PC-3 (cell line): ENCODE results near the gene ITM2C. TPM values are rescaled to one million over a fixed set of nuclear protein-coding genes. Genes with fewer than 3 reads are reported as not detected.

Experiments used
- ATAC-seq: fragments of 200-7000 bp; cut with Tn5 transposase; 2 replicates; pipeline ENCODE4 v1.9.1; 2020; ENCODE audit warnings: mild to moderate bottlenecking, moderate library complexity
- BruUV-seq: library from RNA; stranded (reverse); fragments of 400-500 nt; replicated peaks from 2 replicates; lab custom pipeline; 2021; lab: Mats Ljungman, UMichigan
- CTCF ChIA-PET: fragments of 300-600 bp; sonication (Branson Sonifier 250); formaldehyde crosslinking; loops from one replicate; lab custom pipeline; 2022; ENCODE audit warnings: antibody characterized with exemption; lab: Charles Lee
- POLR2A ChIA-PET: fragments of 300-600 bp; sonication (Branson Sonifier 250); formaldehyde crosslinking; loops from one replicate; lab custom pipeline; 2022; ENCODE audit warnings: antibody characterized with exemption; ENCODE audit not compliant: unreplicated experiment; lab: Charles Lee
- DNase-seq: peaks from one replicate; pipeline ENCODE4 v3.0.0-alpha.2; 2015
- H2AFZ ChIP-seq: fragments of 300-600 bp; sonication (generic); 2 replicates; pipeline ENCODE4 v1.6.0; 2016; ENCODE audit warnings: antibody characterized with exemption, low read length
- H3F3A ChIP-seq: fragments of 300-600 bp; sonication (generic); one replicate; pipeline ENCODE4 v1.6.0; 2017; ENCODE audit warnings: antibody characterized with exemption, low read length, control low read depth, mild to moderate bottlenecking; ENCODE audit not compliant: unreplicated experiment
- H3K27ac ChIP-seq: fragments of 300-600 bp; sonication (generic); 2 replicates; pipeline ENCODE4 v1.5.1; 2016; ENCODE audit warnings: mild to moderate bottlenecking, low read length
- H3K27me3 ChIP-seq: fragments of 300-600 bp; sonication (generic); 2 replicates; pipeline ENCODE4 v1.6.1; 2016; ENCODE audit warnings: low read length, mixed read lengths
- H3K36me3 ChIP-seq: fragments of 300-600 bp; sonication (generic); 2 replicates; pipeline ENCODE4 v1.6.1; 2016; ENCODE audit warnings: low read depth, mixed run types, low read length, mixed read lengths
- H3K4me1 ChIP-seq: fragments of 300-600 bp; sonication (generic); 2 replicates; pipeline ENCODE4 v1.5.1; 2016; ENCODE audit warnings: low read length; ENCODE audit not compliant: insufficient read depth
- H3K4me2 ChIP-seq: fragments of 300-600 bp; sonication (generic); 2 replicates; pipeline ENCODE4 v1.6.0; 2016; ENCODE audit warnings: low read length
- H3K4me3 ChIP-seq: fragments of 300-600 bp; sonication (generic); 2 replicates; pipeline ENCODE4 v1.5.1; 2016; ENCODE audit warnings: mild to moderate bottlenecking, low read length, mixed read lengths
- H3K79me2 ChIP-seq: fragments of 300-600 bp; sonication (generic); 2 replicates; pipeline ENCODE4 v1.6.1; 2017; ENCODE audit warnings: low read length, mixed read lengths
- H3K9ac ChIP-seq: fragments of 300-600 bp; sonication (generic); 2 replicates; pipeline ENCODE4 v1.6.0; 2016; ENCODE audit warnings: mild to moderate bottlenecking, low read length
- H3K9me2 ChIP-seq: fragments of 300-600 bp; sonication (generic); replicated peaks from 2 replicates; pipeline ENCODE4 v1.6.1; 2016; ENCODE audit warnings: mixed run types, low read length, mixed read lengths
- H3K9me3 ChIP-seq: fragments of 300-600 bp; sonication (generic); 2 replicates; pipeline ENCODE4 v1.6.1; 2016; ENCODE audit warnings: low read length, mixed read lengths
- H4K20me1 ChIP-seq: fragments of 300-600 bp; sonication (generic); 2 replicates; pipeline ENCODE4 v1.6.1; 2016; ENCODE audit warnings: low read length, mixed read lengths
- EZH2 ChIP-seq: fragments of 300-600 bp; sonication (generic); IDR thresholded peaks from one replicate; pipeline ENCODE4 v1.6.1; 2017; ENCODE audit warnings: antibody characterized with exemption, mild to moderate bottlenecking, low read length; ENCODE audit not compliant: unreplicated experiment
- EZH2phosphoT487 ChIP-seq: fragments of 300-600 bp; sonication (generic); IDR thresholded peaks from 2 replicates; pipeline ENCODE4 v1.6.1; 2018; ENCODE audit warnings: mild to moderate bottlenecking, antibody characterized with exemption, low read length, borderline replicate concordance
- intact Hi-C: fragments of 100-400 bp; cut with micrococcal nuclease; formaldehyde crosslinking; loops from 2 replicates; pipeline ENCODE4 v1.9.0; 2023
- total RNA-seq: library from RNA; depleted of rRNA; stranded (reverse); fragments of >200 nt; gene quantifications from 2 replicates; pipeline ENCODE4 v1.2.3, GENCODE V29; 2014
- TF ChIP-seq, protein P1 (sequence below): fragments of 300-600 bp; sonication (generic); conservative IDR thresholded peaks from 2 replicates; pipeline ENCODE4 v1.5.1; 2017; ENCODE audit warnings: antibody characterized with exemption, low read depth, mild to moderate bottlenecking, low read length

The ITM2C gene
- total RNA-seq, 1 experiment from 2014 or later: 111 TPM

DNA sequence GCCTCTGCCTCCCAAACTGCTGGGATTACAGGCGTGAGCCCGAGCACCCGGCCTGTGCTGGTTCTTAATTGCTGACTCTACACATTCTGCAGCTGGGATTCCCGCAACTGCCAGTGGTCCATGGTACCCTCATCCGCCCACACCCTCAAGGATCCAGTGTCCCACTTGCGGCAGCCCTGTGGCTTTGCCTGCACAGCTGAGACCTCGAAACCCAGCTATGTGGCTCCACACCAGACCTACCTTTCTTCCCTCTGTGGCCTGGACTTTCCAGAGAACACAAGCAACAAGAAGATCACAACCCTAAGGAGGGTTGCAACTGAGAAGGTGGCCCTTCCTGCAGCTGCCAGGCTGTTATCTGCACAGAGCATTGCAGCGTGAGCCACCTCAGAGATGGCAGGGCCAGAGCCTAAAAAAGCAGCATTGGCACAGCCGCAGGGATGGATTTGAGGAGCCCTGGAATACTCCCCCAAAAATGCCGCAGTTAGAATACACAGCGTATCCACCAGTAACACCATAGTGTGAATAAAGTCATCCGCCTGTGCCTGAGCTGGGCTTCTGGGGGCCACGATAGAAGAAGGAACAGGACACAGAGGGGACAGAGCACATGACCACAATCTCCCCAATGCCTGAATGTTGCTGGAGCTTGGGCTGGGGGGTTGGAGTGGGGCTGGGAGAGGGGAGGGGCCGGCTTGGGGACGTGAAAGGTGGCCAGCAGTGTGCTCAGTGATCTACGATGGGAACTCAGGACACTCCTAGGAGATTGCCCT is 58.4 kb downstream of the ITM2C start:
- Histone ChIP-seq H3K9me2 (no peaks in the 10 kb centered on the region), H3K9me3 (no peaks in the 10 kb centered on the region), H3K4me1 (no peaks in the 10 kb centered on the region), H3K27ac (no peak overlapping the region), H2AFZ (no peak overlapping the region), H3K9ac (no peak overlapping the region), H3F3A (no peaks in the 10 kb centered on the region), H3K4me3 (no peak overlapping the region), H3K4me2 (no peak overlapping the region), H3K27me3 (peaks cover 16% of the 10 kb centered on the region), H3K79me2 (no peaks in the 10 kb centered on the region), H3K36me3 (no peaks in the 10 kb centered on the region), H4K20me1 (no peaks in the 10 kb centered on the region)
- POLR2A ChIA-PET: no interaction called here
- no TSS peak for BruUV-seq
- DNase-seq (no peak), ATAC-seq (no peak)
- no peak for TF ChIP-seq EZH2
- TF ChIP-seq EZH2phosphoT487: no peak
- TF ChIP-seq, protein P1, sequence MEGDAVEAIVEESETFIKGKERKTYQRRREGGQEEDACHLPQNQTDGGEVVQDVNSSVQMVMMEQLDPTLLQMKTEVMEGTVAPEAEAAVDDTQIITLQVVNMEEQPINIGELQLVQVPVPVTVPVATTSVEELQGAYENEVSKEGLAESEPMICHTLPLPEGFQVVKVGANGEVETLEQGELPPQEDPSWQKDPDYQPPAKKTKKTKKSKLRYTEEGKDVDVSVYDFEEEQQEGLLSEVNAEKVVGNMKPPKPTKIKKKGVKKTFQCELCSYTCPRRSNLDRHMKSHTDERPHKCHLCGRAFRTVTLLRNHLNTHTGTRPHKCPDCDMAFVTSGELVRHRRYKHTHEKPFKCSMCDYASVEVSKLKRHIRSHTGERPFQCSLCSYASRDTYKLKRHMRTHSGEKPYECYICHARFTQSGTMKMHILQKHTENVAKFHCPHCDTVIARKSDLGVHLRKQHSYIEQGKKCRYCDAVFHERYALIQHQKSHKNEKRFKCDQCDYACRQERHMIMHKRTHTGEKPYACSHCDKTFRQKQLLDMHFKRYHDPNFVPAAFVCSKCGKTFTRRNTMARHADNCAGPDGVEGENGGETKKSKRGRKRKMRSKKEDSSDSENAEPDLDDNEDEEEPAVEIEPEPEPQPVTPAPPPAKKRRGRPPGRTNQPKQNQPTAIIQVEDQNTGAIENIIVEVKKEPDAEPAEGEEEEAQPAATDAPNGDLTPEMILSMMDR: no peak
- CTCF ChIA-PET: no interaction called here
- intact Hi-C loops: no loop called here

DNA sequence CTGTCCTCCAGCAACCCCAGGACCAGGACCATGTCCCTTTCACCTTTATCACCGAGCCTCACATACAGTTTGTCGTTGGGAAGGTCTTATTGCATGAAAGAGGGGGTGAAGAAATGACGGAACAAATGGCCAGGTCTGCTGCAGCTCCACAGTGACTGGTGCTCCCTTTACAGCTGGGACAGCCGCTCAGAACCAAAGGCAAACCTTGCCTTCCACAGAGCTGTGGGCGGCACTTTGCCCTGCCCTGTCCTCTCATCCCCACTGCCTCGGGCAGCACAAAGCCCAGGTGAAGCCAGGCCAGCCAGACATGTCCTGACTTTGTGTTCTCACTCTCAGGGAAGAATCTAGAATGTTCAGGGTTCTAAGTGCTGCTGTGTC is 59.3 kb downstream of the ITM2C start:
- Histone ChIP-seq H3K27me3 (peaks cover 7% of the 10 kb centered on the region; the same call in 1 of the 2 replicates), H3F3A (no peaks in the 10 kb centered on the region), H3K27ac (no peak overlapping the region), H3K9ac (no peak overlapping the region), H3K4me3 (no peak overlapping the region), H3K36me3 (no peaks in the 10 kb centered on the region), H3K9me3 (no peaks in the 10 kb centered on the region), H3K79me2 (no peaks in the 10 kb centered on the region), H3K4me2 (no peak overlapping the region), H3K9me2 (no peaks in the 10 kb centered on the region), H4K20me1 (no peaks in the 10 kb centered on the region), H2AFZ (no peak overlapping the region), H3K4me1 (no peaks in the 10 kb centered on the region)
- DNase-seq (no peak), ATAC-seq (no peak)
- intact Hi-C loops: no loop called here
- no TSS peak for BruUV-seq
- TF ChIP-seq EZH2phosphoT487 (no peak), EZH2 (no peak)
- POLR2A ChIA-PET: no interaction called here
- CTCF ChIA-PET: no interaction called here

DNA sequence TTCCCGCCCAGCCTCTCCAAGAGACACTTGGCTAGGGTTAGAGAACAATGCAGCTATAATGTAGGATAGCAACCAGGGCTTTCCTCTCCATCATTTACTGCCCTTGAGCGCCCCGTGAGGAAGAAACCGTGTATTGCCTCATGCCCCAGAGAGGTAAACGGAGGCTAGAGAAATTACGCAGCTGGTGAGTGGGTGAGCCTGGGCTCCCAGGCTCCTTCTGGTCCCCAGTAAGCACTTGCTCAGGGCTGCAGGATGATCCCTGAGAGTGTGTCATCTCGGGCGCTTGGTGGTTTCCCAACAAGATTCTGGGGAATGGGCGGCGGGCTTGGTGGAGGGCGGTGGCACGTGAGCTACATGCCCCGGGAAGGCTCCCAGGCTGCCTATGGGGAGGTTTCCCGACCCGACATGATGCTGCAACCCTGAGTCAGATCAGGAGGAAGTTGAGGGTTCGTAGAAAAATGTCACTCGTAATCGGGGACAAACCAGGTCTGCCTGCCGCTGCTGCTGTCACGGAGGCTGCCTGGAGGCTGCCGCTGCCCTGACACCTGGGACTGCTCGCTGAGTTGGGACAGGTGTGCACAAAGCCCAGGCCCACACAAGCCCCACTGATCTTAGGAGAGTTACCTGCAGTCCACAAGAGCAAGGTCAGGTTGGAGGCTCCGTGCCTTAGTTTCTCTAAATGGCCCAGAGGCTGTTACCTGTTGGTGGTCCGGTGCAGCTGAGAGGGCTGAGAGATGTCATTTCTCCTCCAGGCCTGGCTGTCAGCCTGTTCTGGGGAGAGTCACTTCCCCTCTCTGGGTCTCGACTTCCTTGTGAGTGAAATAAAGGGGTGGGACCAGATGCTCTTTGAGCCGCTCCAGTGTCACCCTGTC is 60.0 kb downstream of the ITM2C start, which contains the start of gene GPR55:
Gene GPR55 (minus strand): TSS at position 773 of the 872 bp plus-strand sequence. CDS start 14,280 bp downstream, outside the sequence.
- TF ChIP-seq, protein P1: peak; percentile 26; the same call in 1 of the 2 replicates
- no peak for TF ChIP-seq EZH2
- H2AFZ ChIP-seq: no peak within 1 kb of the TSS
- H3K4me3 ChIP-seq: no peak within 1 kb of the TSS
- H3K9me2 ChIP-seq: no peaks in the 10 kb centered on the region
- no peak for ATAC-seq
- POLR2A ChIA-PET: no interaction called here
- no peaks in the 10 kb centered on the region for H3K9me3 ChIP-seq
- intact Hi-C loops: no loop called here
- H3K79me2 ChIP-seq: no peaks in the 10 kb centered on the region
- CTCF ChIA-PET: no interaction called here
- H3K27me3 ChIP-seq: peaks cover 1% of the 10 kb centered on the region; the same call in 1 of the 2 replicates
- H3F3A ChIP-seq: no peaks in the 10 kb centered on the region
- no peaks in the 10 kb centered on the region for H3K36me3 ChIP-seq
- no peak within 1 kb of the TSS for H3K27ac ChIP-seq
- BruUV-seq: no TSS peak
- H4K20me1 ChIP-seq: no peaks in the 10 kb centered on the region
- H3K9ac ChIP-seq: no peak within 1 kb of the TSS
- no peaks in the 10 kb centered on the region for H3K4me1 ChIP-seq
- no peak for DNase-seq
- no peak within 1 kb of the TSS for H3K4me2 ChIP-seq
